Ishikawa (cell line): ENCODE measurements around the gene CEP128.

Experiments used
- CEBPB ChIP-seq: IDR thresholded peaks from 2 replicates; pipeline ENCODE4 v1.6.1; 2012
- EP300 ChIP-seq: IDR thresholded peaks from 2 replicates; pipeline ENCODE4 v1.6.1; 2012; ENCODE audit warnings: borderline replicate concordance
- NFIC ChIP-seq: IDR thresholded peaks from 2 replicates; pipeline ENCODE4 v1.6.1; 2012
- TAF1 ChIP-seq: IDR thresholded peaks from 2 replicates; pipeline ENCODE4 v1.6.1; 2012; ENCODE audit warnings: low read depth, mild to moderate bottlenecking
- YY1 ChIP-seq: IDR thresholded peaks from 2 replicates; pipeline ENCODE4 v1.6.1; 2012; ENCODE audit warnings: low read depth
- TF ChIP-seq, protein P1 (sequence below): IDR thresholded peaks from 2 replicates; pipeline ENCODE4 v1.6.1; 2012
- TF ChIP-seq, protein P2 (sequence below): IDR thresholded peaks from 2 replicates; pipeline ENCODE4 v1.6.1; 2012; ENCODE audit warnings: low read depth, mild to moderate bottlenecking

DNA sequence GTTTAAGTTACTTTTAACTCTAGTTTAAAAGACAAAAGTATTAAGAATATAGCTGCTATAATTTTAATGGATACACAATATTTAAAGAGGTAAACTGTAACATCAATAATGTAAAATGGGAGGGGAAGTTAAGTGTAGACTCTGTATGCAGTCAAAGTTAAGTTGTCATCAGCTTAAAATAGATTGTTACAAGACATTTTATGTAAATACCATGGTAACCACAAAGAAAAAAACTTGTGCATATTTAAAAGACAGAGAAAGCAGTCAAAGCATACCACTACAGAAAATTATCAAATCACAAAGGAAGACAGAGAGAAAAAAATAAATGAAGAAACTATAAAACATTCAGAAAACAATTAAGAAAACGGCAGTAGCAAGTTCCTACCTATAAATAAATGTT, 73.3 kb downstream of the CEP128 start:
- TF ChIP-seq YY1 (no peak), TAF1 (no peak), NFIC (no peak), CEBPB (no peak), EP300 (no peak)
- TF ChIP-seq, protein P1, sequence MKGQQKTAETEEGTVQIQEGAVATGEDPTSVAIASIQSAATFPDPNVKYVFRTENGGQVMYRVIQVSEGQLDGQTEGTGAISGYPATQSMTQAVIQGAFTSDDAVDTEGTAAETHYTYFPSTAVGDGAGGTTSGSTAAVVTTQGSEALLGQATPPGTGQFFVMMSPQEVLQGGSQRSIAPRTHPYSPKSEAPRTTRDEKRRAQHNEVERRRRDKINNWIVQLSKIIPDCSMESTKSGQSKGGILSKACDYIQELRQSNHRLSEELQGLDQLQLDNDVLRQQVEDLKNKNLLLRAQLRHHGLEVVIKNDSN = no peak
- TF ChIP-seq, protein P2, sequence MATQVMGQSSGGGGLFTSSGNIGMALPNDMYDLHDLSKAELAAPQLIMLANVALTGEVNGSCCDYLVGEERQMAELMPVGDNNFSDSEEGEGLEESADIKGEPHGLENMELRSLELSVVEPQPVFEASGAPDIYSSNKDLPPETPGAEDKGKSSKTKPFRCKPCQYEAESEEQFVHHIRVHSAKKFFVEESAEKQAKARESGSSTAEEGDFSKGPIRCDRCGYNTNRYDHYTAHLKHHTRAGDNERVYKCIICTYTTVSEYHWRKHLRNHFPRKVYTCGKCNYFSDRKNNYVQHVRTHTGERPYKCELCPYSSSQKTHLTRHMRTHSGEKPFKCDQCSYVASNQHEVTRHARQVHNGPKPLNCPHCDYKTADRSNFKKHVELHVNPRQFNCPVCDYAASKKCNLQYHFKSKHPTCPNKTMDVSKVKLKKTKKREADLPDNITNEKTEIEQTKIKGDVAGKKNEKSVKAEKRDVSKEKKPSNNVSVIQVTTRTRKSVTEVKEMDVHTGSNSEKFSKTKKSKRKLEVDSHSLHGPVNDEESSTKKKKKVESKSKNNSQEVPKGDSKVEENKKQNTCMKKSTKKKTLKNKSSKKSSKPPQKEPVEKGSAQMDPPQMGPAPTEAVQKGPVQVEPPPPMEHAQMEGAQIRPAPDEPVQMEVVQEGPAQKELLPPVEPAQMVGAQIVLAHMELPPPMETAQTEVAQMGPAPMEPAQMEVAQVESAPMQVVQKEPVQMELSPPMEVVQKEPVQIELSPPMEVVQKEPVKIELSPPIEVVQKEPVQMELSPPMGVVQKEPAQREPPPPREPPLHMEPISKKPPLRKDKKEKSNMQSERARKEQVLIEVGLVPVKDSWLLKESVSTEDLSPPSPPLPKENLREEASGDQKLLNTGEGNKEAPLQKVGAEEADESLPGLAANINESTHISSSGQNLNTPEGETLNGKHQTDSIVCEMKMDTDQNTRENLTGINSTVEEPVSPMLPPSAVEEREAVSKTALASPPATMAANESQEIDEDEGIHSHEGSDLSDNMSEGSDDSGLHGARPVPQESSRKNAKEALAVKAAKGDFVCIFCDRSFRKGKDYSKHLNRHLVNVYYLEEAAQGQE = no peak
